OCI-LY3 (cell line): ENCODE measurements around the gene R3HDM4.

Experiments
- EZH2phosphoT487 ChIP-seq: fragments of 200-600 bp; shearing (Covaris generic); IDR thresholded peaks from 2 replicates; pipeline ENCODE4 v1.6.1; 2018; ENCODE audit warnings: antibody characterized with exemption, mixed run types, low read depth
- TF ChIP-seq, protein P1 (sequence below): fragments of 200-600, 300-600 bp; sonication (generic); IDR thresholded peaks from 2 replicates; pipeline ENCODE4 v1.5.1; 2014; ENCODE audit warnings: antibody characterized with exemption, low read length, low read depth

DNA sequence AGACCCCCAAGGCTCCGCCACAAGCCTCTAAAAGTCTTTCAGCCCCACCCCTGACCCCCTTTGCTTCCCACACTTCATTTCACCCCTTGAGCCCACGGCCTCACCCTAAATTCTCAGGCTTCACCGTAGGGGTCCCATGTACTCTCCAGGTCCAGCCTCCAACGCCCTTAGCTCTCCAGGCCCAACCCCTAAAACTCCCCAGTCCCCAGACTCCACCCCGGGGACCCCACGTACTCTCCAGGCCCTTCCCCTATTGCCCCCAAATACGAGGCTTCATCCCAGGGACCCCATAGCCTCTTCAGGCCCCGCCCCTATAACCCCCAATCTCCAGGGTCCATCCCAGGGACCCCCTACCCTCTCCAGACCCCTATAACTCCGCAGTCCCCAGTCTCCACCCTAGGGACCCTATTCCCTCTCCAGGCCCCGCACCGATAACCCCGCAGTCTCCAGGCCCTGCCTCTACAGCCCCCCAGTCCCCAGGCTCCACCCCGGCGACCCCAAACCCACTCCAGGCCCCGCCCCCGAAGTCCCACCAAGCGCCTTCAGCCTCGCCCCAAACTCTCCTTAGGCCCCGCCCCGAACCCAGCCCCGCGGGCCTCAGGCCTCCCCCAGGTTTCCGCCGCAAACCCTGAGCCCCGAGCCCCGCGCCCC lies 20.7 kb downstream of the R3HDM4 start:
- TF ChIP-seq, protein P1, sequence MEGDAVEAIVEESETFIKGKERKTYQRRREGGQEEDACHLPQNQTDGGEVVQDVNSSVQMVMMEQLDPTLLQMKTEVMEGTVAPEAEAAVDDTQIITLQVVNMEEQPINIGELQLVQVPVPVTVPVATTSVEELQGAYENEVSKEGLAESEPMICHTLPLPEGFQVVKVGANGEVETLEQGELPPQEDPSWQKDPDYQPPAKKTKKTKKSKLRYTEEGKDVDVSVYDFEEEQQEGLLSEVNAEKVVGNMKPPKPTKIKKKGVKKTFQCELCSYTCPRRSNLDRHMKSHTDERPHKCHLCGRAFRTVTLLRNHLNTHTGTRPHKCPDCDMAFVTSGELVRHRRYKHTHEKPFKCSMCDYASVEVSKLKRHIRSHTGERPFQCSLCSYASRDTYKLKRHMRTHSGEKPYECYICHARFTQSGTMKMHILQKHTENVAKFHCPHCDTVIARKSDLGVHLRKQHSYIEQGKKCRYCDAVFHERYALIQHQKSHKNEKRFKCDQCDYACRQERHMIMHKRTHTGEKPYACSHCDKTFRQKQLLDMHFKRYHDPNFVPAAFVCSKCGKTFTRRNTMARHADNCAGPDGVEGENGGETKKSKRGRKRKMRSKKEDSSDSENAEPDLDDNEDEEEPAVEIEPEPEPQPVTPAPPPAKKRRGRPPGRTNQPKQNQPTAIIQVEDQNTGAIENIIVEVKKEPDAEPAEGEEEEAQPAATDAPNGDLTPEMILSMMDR = no peak
- no peak for TF ChIP-seq EZH2phosphoT487
